NOMO-1 (cell line): ENCODE data around the gene MPP2.
"Not testable (repeated sequence)": the region's sequence is repeated elsewhere in the genome, so short reads cannot be mapped to it uniquely, and the experiment has no call there.

ENCODE experiments used
- DNase-seq, 2 experiments: peaks; one replicate each; lab custom pipeline; 2025; ENCODE audit not compliant: unreplicated experiment in 2 of 2; lab: John Stamatoyannopoulos, UW

The MPP2 gene

GRCh38 chr17:43905400-43905984 is 1.8 kb downstream of the MPP2 start:
- DNase-seq: no peak

GRCh38 chr17:43901861-43902589 is 5.3 kb downstream of the MPP2 start:
- DNase-seq: no peak

- no peak for DNase-seq
Observed at GRCh38 chr17:43900858-43901754, 6.2 kb downstream of the MPP2 start.

- DNase-seq: peak; percentile 78 to 86
Observed at GRCh38 chr17:43900183-43900857, 7.0 kb downstream of the MPP2 start.

GRCh38 chr17:43898446-43898845 is 8.9 kb downstream of the MPP2 start:
- no peak for DNase-seq

- no peak for DNase-seq
Observed at GRCh38 chr17:43897831-43898230, 9.5 kb downstream of the MPP2 start.

- not testable (repeated sequence) for DNase-seq
Observed at GRCh38 chr17:43894494-43894893, 12.8 kb downstream of the MPP2 start.

GRCh38 chr17:43892647-43892952 is 14.7 kb downstream of the MPP2 start:
- no peak for DNase-seq

GRCh38 chr17:43891851-43892646 is 15.3 kb downstream of the MPP2 start:
- no peak for DNase-seq

- no peak for DNase-seq
Observed at GRCh38 chr17:43890240-43890639, 17.1 kb downstream of the MPP2 start.

- no peak for DNase-seq
Observed at GRCh38 chr17:43888548-43888947, 18.8 kb downstream of the MPP2 start.

- DNase-seq: no peak
Observed at GRCh38 chr17:43882761-43883415, 24.4 kb downstream of the MPP2 start.

- no peak for DNase-seq
Observed at GRCh38 chr17:43881758-43882505, 25.4 kb downstream of the MPP2 start.

GRCh38 chr17:43881181-43881580 is 26.2 kb downstream of the MPP2 start:
- DNase-seq: no peak

GRCh38 chr17:43880420-43880991 is 26.8 kb downstream of the MPP2 start:
- peak in 1 of 2 experiments; percentile 5 for DNase-seq

- DNase-seq: no peak
Observed at GRCh38 chr17:43879723-43880419, 27.5 kb downstream of the MPP2 start.

- peak; percentile 46 to 65 for DNase-seq
Observed at GRCh38 chr17:43878260-43879175, 28.8 kb downstream of the MPP2 start.
